H1 (cell line): ENCODE results near the gene LRBA. TPM values are rescaled to one million over a fixed set of nuclear protein-coding genes. Genes with fewer than 3 reads are reported as not detected.

Experiments
- polyA plus RNA-seq, 7 experiments: library from polyadenylated mRNA; depleted of rRNA in 3 of 7; stranded (reverse) in 5 of 7; unstranded in 2 of 7; fragments of >200 nt in 5 of 7; fragments of 200-250 nt in 2 of 7; gene quantifications; 1 replicate in 5 of 7; 2 replicates in 1 of 7; 4 replicates in 1 of 7; pipeline versions ENCODE4 v1.2.1 to v1.2.3, GENCODE V29; 2011 to 2013; ENCODE audit warnings: missing spikeins in 2 of 7, mixed read lengths in 2 of 7
- total RNA-seq: library from RNA; stranded (reverse); fragmentation: NEBNext Ultra II Directional; extraction: Animal tissue kit (Norgen Biotek cat#: 25700); gene quantifications from 2 replicates; pipeline ENCODE4 v1.2.1, GENCODE V29; 2021
- TF ChIP-seq, protein P1 (sequence below), 3 experiments: IDR thresholded peaks; 1 replicate in 2 of 3; 2 replicates in 1 of 3; pipeline versions ENCODE4 v1.5.1 to v1.6.1; 2011; ENCODE audit warnings: low read length in 3 of 3, mild to moderate bottlenecking in 3 of 3, inconsistent platforms in 2 of 3, low read depth in 1 of 3, moderate library complexity in 1 of 3; ENCODE audit not compliant: insufficient read depth in 1 of 3; ENCODE audit errors: control extremely low read depth in 1 of 3
- TF ChIP-seq, protein P2 (sequence below): IDR thresholded peaks from 2 replicates; pipeline ENCODE4 v1.6.1; 2012; ENCODE audit warnings: low read length, inconsistent platforms

Gene LRBA
- total and polyA plus RNA-seq, 2 of the 8 experiments (the other 6 are each of a cell fraction or from before 2014, with no cell fraction given): 54.6 to 83.2 TPM

DNA sequence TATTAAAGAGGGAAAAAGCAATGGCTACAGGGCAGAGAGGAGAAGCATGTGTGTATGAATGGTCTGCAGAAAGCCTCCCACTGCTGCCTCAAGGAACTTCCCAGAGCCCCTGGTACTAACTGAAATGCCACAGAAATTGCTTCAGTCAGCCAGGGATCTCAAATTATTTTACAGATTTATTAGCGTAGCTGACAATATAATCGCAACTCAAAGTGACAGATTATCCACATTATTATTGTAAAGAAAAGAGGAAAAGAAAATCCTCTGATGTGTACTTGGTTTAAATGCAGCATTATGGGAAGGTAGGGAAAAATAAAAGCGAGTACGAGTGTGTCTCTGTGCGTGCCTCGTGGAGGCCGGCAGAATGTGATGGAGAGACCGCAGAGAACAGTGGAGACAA lies 734.1 kb downstream of the LRBA start (continued):
- TF ChIP-seq, protein P1, sequence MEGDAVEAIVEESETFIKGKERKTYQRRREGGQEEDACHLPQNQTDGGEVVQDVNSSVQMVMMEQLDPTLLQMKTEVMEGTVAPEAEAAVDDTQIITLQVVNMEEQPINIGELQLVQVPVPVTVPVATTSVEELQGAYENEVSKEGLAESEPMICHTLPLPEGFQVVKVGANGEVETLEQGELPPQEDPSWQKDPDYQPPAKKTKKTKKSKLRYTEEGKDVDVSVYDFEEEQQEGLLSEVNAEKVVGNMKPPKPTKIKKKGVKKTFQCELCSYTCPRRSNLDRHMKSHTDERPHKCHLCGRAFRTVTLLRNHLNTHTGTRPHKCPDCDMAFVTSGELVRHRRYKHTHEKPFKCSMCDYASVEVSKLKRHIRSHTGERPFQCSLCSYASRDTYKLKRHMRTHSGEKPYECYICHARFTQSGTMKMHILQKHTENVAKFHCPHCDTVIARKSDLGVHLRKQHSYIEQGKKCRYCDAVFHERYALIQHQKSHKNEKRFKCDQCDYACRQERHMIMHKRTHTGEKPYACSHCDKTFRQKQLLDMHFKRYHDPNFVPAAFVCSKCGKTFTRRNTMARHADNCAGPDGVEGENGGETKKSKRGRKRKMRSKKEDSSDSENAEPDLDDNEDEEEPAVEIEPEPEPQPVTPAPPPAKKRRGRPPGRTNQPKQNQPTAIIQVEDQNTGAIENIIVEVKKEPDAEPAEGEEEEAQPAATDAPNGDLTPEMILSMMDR (IDR thresholded peaks at IDR 0.05; ENCODE audit: control extremely low read depth in 1 of 3, insufficient read depth in 1 of 3, low read depth in 1 of 3, low read length in 3 of 3): no peak
- TF ChIP-seq, protein P2, sequence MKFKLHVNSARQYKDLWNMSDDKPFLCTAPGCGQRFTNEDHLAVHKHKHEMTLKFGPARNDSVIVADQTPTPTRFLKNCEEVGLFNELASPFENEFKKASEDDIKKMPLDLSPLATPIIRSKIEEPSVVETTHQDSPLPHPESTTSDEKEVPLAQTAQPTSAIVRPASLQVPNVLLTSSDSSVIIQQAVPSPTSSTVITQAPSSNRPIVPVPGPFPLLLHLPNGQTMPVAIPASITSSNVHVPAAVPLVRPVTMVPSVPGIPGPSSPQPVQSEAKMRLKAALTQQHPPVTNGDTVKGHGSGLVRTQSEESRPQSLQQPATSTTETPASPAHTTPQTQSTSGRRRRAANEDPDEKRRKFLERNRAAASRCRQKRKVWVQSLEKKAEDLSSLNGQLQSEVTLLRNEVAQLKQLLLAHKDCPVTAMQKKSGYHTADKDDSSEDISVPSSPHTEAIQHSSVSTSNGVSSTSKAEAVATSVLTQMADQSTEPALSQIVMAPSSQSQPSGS: no peak
